Measurements from ENCODE around the gene TP63. TPM values are rescaled to one million over a fixed set of nuclear protein-coding genes. Genes with fewer than 3 reads are reported as not detected.

TP63 gene
- total RNA-seq, 1 donor from 2014 or later, result 190 TPM

- peak; percentile 90 for ATAC-seq
Measured at GRCh38 chr3:189824629-189825312, 193.6 kb downstream of the TP63 start.

DNA sequence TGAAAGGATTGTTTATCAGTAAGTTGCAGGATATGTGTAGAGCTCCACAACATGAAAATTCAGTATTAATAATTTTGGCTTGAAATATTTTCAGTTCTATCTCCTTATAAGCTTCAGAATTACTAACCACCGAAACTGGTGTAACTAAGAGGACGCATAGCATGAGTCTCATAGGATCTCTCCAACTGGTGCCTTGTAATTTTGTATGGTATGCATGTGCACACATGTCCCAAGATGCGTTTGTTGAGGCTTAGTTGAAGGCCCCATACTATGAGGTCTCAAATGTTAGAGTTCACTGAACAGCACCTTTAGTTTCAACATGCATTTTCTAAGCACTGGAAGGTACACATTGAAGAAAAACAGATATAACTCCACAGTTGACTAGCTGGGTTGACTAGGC, 195.4 kb downstream of the TP63 start:
- peak; percentile 19 for ATAC-seq

DNA sequence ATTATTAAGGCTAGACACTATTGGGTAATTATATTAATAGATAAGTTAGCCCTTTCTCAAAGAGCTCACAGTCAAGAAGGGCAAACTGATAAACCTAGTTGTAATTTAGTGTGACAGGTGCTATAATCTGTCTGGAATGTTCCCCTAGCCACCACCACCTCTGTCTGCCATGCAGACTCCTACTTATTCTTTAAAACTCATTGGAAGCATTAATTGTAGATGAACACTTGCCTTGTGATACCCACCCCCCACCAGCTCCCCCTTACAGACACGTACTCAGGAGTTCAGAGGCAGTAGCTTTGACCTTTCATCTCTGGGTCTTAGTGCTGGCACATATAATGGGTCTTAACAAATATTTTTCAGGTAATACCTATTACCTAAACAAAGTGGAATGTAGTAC, 195.9 kb downstream of the TP63 start:
- ATAC-seq, result no peak

GRCh38 chr3:189830401-189830800, 199.2 kb downstream of the TP63 start:
- ATAC-seq, result no peak

DNA sequence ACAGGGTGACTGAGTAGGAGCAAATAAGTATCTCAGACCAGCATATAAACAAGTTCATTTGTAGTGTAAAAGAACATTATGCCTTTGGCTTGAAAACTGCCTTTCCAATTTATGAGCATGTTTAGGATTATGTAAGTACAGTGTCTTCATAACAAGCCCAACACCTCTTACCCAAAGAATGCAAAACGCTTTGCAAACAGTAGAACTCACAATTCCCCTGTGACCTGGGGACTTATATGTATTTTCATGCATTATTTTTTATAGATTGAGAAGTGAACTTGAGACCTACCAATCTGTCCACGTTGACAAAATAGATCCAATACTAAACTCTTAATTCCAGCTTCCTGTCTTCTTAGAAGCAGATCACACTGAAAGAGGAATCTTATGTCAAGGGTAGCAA, 202.1 kb downstream of the TP63 start:
- no peak for ATAC-seq

DNA sequence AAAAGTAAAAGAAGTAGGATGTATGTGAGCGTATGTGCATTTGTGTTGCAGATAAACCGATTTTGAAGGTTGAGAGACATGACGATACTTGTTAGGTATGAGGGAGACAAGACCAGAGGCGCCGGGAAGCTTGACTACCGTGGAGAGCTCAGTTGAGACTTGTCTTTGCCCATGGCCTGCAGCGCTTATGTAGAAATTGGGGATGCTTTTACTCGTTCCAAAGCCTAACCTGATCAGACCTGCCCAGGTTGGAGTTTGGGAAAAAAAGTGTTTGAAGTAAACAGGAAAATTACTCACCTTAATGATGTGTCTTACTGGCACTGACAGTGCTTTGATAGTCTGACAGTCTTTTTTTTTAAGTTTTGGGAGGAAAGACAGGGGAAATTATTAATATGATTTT, 202.8 kb downstream of the TP63 start:
- ATAC-seq, result peak; percentile 94

GRCh38 chr3:189834462-189834861, 203.3 kb downstream of the TP63 start:
- peak; percentile 17 for ATAC-seq

GRCh38 chr3:189836795-189837194, 205.6 kb downstream of the TP63 start:
- ATAC-seq, result no peak

GRCh38 chr3:189838291-189838690, 207.1 kb downstream of the TP63 start:
- ATAC-seq, result no peak

GRCh38 chr3:189839576-189839975, 208.4 kb downstream of the TP63 start:
- peak; percentile 62 for ATAC-seq

DNA sequence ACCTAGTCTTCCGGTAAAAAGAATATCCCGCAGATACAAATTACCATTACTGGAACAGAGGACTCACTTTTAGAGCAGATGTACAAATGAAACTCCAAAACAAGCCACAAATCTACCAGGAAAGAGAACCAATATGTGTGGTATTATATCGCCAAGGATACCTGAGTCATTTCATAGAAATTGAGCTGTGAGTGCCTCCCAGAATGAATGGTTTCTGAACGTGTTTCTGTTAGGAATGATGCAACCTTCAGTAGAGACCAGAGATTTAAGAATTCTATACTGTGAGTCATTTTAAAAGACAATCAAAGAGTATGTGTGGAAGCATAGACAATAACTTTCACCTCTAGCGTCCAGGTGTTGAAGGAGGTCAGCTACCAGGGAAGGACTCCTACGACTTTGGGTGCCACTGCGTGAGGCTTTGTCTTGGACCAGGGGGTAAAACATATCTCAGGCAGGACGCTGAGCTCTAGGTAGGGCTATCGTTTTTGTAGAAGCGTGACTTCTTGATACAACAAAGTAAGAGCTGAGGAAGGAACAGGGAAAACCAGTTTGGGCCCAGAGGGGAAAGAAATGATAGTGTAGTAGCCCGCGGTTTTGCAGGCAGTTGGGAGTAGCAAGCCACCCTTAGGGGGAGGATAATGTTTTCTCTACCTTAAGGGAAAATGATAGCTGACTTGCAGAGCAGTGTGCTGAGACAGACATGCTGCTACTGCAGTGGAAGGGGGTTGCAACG, 210.4 kb downstream of the TP63 start:
- peak; percentile 79 for ATAC-seq

- peak; percentile 58 for ATAC-seq
Measured at GRCh38 chr3:189842681-189843602, 211.8 kb downstream of the TP63 start.

GRCh38 chr3:189845069-189845468, 213.9 kb downstream of the TP63 start:
- ATAC-seq, result no peak

DNA sequence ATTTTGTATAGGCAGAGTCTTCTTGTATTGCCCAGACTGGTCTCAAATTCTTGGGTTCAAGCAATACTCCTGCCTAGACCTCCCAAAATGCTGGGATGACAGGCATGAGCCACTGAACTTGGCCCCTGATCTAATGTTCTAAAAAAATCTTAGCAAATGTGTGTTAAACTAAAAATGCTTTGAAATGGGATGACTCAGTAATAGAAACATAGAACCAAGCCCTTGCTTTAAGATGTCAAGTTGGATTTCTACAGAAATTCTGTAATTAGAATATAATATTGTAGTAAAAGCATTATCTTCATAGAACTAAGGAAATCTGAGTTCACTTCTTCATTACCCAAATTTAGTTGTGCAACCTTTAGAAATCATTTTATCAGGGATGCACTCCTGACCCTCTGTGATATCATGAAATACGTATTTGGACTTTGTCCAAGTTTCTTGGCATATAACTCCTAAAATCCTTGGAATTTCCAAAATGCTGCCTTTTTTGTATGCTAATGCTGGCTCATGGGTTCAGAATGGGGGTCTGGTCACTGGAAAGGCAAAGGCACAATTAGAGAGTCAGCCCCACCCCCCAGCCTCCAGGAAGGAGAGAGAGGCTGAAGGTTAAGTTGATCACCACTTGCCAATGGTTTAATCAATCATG, 217.3 kb downstream of the TP63 start:
- no peak for ATAC-seq

DNA sequence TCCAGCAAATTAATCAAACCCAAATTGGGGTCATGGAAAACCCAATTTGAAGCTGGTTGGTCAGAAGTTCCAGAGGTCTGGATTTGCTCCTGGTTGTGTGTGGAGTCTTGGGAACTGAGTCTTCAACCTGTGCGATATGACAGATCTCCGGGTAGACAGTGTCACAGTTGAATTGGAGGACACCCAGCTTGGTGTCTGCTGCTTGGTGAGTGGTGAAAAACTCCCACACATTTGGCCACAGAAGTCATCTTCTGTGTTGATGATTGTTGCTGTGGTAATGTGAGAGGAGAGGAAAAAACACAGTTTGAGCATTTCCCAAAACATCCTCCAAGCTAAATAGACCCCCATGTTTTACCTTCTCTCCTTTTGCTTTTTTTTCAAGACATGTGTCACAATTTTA, 218.1 kb downstream of the TP63 start:
- ATAC-seq, result no peak

GRCh38 chr3:189851682-189852081, 220.5 kb downstream of the TP63 start:
- no peak for ATAC-seq

DNA sequence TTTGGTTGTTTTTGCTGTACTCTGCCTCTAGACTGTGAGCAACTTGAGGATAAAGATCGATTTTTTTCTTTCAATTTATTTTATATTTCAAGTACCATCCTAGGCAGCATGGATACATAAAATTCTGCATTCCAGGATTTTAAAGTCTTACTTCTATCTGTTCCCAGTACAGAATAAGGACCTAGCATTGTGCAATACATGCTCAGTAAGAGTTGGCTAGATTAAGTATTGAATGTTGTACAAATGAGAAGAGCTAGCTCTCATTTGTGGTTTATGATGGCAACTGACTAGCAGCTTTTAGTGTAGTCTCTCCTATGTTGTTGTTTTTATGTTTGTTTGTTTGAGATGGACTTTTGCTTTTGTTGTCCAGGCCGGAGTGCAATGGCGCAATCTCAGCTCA, 222.7 kb downstream of the TP63 start:
- peak; percentile 26 for ATAC-seq

- no peak for ATAC-seq
Measured at GRCh38 chr3:189860296-189860695, 229.1 kb downstream of the TP63 start.

GRCh38 chr3:189862385-189862998, 231.3 kb downstream of the TP63 start:
- ATAC-seq, result no peak

DNA sequence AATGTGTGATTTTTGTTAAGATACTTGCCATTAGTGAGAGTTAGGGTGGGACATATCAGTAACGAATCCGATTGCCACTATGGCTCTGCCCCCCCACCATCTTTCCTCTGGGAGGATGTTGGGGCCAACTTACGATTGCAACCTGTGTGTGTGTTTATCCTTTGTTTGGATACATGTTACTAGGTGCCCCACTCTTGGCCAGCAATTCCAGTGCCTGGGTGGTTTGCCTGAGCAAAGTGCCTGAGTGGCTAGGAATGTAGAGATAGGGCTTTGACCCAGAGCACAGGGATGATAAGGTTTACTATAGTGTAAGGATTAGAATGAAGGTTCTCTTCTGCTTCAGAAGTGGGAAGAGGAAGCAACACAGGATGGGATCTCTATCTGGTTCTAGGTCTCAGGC, 231.8 kb downstream of the TP63 start:
- ATAC-seq, result peak; percentile 22

DNA sequence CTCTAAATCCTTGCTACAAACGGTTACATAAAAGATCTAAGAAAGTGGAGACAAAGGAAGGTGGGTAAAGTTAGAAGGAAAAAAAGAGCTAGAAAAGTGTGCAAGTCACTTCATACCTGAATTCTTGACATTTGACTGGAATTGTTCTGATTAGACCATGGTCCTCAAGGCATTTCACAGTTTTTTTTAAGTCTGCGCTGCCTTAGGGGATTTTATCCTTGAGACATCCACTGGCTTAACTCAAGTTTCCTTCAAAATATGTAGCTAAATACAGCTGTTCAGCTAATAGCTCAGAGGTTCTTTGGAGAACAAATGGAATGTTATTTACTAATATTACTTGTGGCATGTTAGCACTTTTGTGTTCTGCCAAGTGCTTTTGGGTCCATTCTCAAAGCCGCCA, 236.9 kb downstream of the TP63 start:
- ATAC-seq, result no peak

DNA sequence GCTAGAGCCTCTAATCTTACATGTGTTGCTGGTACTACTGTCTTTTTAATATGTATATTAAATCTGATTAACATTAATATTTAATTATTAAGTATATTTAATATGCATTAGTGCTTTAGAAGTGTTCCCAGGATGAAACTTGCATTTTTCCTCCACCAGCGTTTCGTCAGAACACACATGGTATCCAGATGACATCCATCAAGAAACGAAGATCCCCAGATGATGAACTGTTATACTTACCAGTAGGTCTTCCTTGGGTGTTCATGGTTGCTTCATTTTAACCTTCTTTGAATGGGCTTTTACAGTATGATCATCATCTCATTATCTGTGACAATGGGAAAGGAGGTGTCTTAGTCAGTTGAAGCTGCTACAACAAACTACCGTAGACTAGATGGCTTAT, 238.0 kb downstream of the TP63 start:
- no peak for ATAC-seq
